Keratinocyte (primary cell): ENCODE data around the gene PSMC3. TPM values are rescaled to one million over a fixed set of nuclear protein-coding genes. Genes with fewer than 3 reads are reported as not detected.

Experiments
- DNase-seq: peaks from one replicate; pipeline ENCODE4 v3.0.0-alpha.2; 2011; ENCODE audit warnings: low read depth, missing footprints, low spot score
- FAIRE-seq: peaks from 2 replicates; lab custom pipeline; 2011; peaks lifted over from hg19 to GRCh38; lab: Jason Lieb, UNC
- H2AFZ ChIP-seq: 2 replicates; pipeline ENCODE4 v1.6.0; 2012; ENCODE audit warnings: low read length, control low read depth, inconsistent platforms; ENCODE audit not compliant: control insufficient read depth
- H3K27ac ChIP-seq: 2 replicates; pipeline ENCODE4 v1.5.1; 2011; ENCODE audit warnings: low read length; ENCODE audit not compliant: control insufficient read depth, insufficient read depth
- H3K27me3 ChIP-seq: 3 replicates; pipeline ENCODE4 v1.6.0; 2011; ENCODE audit warnings: low read length; ENCODE audit not compliant: control insufficient read depth, insufficient read depth; ENCODE audit errors: extremely low read depth
- H3K36me3 ChIP-seq, 2 experiments: 2 replicates in 1 of 2; 3 replicates in 1 of 2; pipeline ENCODE4 v1.5.1; 2011; ENCODE audit warnings: low read length in 2 of 2, mild to moderate bottlenecking in 1 of 2; ENCODE audit not compliant: control insufficient read depth in 2 of 2, insufficient read depth in 2 of 2; ENCODE audit errors: extremely low read depth in 1 of 2
- H3K4me1 ChIP-seq: 3 replicates; pipeline ENCODE4 v1.5.1; 2011; ENCODE audit warnings: low read length; ENCODE audit not compliant: control insufficient read depth, insufficient read depth; ENCODE audit errors: extremely low read depth
- H3K4me2 ChIP-seq: 3 replicates; pipeline ENCODE4 v1.6.0; 2011; ENCODE audit warnings: low read depth, low read length; ENCODE audit not compliant: control insufficient read depth, insufficient read depth; ENCODE audit errors: extremely low read depth
- H3K4me3 ChIP-seq, 3 experiments: fragments of 200-600 bp in 1 of 3; sonication (generic) in 1 of 3; 2 replicates in 2 of 3; 3 replicates in 1 of 3; pipeline ENCODE4 v1.5.1; 2011 to 2016; ENCODE audit warnings: low read length in 3 of 3, mild to moderate bottlenecking in 3 of 3, control low read depth in 2 of 3, inconsistent platforms in 1 of 3, low read depth in 1 of 3, mixed read lengths in 1 of 3, mixed run types in 1 of 3, moderate library complexity in 1 of 3; ENCODE audit not compliant: control insufficient read depth in 2 of 3, insufficient read depth in 2 of 3; ENCODE audit errors: extremely low read depth in 1 of 3
- H3K79me2 ChIP-seq: 2 replicates; pipeline ENCODE4 v1.6.0; 2012; ENCODE audit warnings: low read length; ENCODE audit not compliant: control insufficient read depth, insufficient read depth
- H3K9ac ChIP-seq: 3 replicates; pipeline ENCODE4 v1.6.0; 2011; ENCODE audit warnings: low read length; ENCODE audit not compliant: control insufficient read depth, insufficient read depth; ENCODE audit errors: extremely low read depth
- H3K9me1 ChIP-seq: 3 replicates; pipeline ENCODE4 v1.6.0; 2011; ENCODE audit warnings: low read length; ENCODE audit not compliant: control insufficient read depth, insufficient read depth; ENCODE audit errors: extremely low read depth
- H3K9me3 ChIP-seq: 2 replicates; pipeline ENCODE4 v1.5.1; 2012; ENCODE audit warnings: low read depth, low read length; ENCODE audit not compliant: control insufficient read depth
- H4K20me1 ChIP-seq: 3 replicates; pipeline ENCODE4 v1.6.0; 2011; ENCODE audit warnings: low read length; ENCODE audit not compliant: control insufficient read depth, insufficient read depth; ENCODE audit errors: extremely low read depth
- EZH2 ChIP-seq: IDR thresholded peaks from one replicate; pipeline ENCODE4 v1.6.1; 2012; ENCODE audit warnings: inconsistent platforms, mild to moderate bottlenecking, low read length, moderate library complexity
- dilution Hi-C: fragments of 300-500 bp; cut with MboI; formaldehyde crosslinking; loops from one replicate; pipeline ENCODE4 v1.7.0; 2020; ENCODE audit warnings: low sequenced_read_pairs; ENCODE audit not compliant: extremely low pct_ligation_motif_present
- polyA plus RNA-seq, 5 experiments: library from polyadenylated mRNA; depleted of rRNA in 3 of 5; stranded (reverse) in 3 of 5; stranded (forward) in 1 of 5; unstranded in 1 of 5; fragments of >200 nt; gene quantifications; 1 replicate in 1 of 5; 2 replicates in 3 of 5; 3 replicates in 1 of 5; pipeline versions ENCODE4 v1.2.1 to v1.2.3, GENCODE V29; 2011 to 2012; ENCODE audit warnings: missing spikeins in 2 of 5, low read depth in 1 of 5, low replicate concordance in 1 of 5
- TF ChIP-seq, protein P1 (sequence below), 3 experiments: IDR thresholded peaks in 1 of 3; conservative IDR thresholded peaks in 1 of 3; optimal IDR thresholded peaks in 1 of 3; 2 replicates in 2 of 3; 3 replicates in 1 of 3; pipeline versions ENCODE3 to v1.5.1; 2011; ENCODE audit warnings: low read length in 3 of 3, mild to moderate bottlenecking in 3 of 3, moderate library complexity in 2 of 3, control low read depth in 1 of 3, inconsistent platforms in 1 of 3; ENCODE audit not compliant: insufficient read depth in 2 of 3; ENCODE audit errors: extremely low read depth in 1 of 3

The PSMC3 gene
- polyA plus RNA-seq, 1 donor (not counting 4 experiments of a cell fraction or from before 2014, with no cell fraction given) = 172 TPM

DNA sequence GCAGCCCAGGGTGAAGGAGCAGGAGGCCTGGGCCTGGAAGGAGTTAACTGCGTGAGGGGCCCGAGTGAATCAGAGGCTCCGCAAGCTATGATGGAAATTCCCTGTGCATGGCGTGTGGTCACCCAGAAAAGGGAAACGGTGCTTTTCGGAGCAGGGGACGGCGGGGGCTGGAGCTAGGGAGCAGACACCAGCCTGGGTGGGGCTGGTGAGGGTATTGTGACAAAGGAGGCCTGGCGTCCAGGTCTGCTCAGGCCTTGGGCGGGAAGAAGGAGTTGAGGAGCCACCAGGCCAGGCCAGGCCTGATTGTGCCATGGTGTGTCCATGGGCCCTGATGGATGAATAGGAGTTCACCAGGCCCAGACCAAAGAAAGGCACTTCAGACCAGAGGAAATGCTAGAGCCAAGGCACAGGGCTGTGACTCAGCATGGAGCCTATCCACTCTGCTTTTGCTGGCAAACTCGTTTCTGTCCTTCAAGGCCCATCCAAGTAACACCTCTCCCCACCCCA lies 35.1 kb downstream of the PSMC3 start:
- H4K20me1 ChIP-seq = no peaks in the 10 kb centered on the region
- no peak overlapping the region for H3K4me3 ChIP-seq
- H3K9me3 ChIP-seq = no peaks in the 10 kb centered on the region
- H3K4me1 ChIP-seq = peaks cover 12% of the 10 kb centered on the region
- no peak overlapping the region for H2AFZ ChIP-seq
- TF ChIP-seq, protein P1, sequence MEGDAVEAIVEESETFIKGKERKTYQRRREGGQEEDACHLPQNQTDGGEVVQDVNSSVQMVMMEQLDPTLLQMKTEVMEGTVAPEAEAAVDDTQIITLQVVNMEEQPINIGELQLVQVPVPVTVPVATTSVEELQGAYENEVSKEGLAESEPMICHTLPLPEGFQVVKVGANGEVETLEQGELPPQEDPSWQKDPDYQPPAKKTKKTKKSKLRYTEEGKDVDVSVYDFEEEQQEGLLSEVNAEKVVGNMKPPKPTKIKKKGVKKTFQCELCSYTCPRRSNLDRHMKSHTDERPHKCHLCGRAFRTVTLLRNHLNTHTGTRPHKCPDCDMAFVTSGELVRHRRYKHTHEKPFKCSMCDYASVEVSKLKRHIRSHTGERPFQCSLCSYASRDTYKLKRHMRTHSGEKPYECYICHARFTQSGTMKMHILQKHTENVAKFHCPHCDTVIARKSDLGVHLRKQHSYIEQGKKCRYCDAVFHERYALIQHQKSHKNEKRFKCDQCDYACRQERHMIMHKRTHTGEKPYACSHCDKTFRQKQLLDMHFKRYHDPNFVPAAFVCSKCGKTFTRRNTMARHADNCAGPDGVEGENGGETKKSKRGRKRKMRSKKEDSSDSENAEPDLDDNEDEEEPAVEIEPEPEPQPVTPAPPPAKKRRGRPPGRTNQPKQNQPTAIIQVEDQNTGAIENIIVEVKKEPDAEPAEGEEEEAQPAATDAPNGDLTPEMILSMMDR (optimal IDR thresholded peaks at IDR 0.05 in 1 of 3, IDR thresholded peaks at IDR 0.05 in 1 of 3, conservative IDR thresholded peaks at IDR 0.05 in 1 of 3; ENCODE audit: extremely low read depth in 1 of 3, insufficient read depth in 2 of 3, low read length in 3 of 3) = no peak
- TF ChIP-seq EZH2 = no peak
- no peaks in the 10 kb centered on the region for H3K36me3 ChIP-seq
- dilution Hi-C loops = no loop called here
- FAIRE-seq (no peak), DNase-seq (no peak)
- no peak overlapping the region for H3K27ac ChIP-seq
- H3K9me1 ChIP-seq = no peaks in the 10 kb centered on the region
- H3K4me2 ChIP-seq = no peak overlapping the region
- H3K79me2 ChIP-seq = no peaks in the 10 kb centered on the region
- H3K9ac ChIP-seq = no peak overlapping the region
- no peaks in the 10 kb centered on the region for H3K27me3 ChIP-seq

DNA sequence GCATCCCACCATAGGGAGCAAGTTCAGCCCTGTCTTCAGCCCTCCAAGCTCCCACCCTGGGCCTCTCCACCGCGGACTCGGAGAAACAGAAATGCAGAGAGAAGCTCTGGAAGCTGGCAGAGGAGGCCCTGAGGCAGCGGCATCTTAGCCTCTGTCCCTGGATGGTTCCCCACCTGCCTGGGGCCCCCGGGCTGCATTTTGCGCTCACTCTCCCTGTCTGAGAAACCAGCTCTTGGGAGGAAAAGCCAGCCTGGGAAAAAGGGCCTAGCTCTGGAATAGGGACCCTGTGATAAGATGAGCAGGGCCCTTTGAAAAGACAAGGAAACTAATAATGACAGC lies 35.8 kb downstream of the PSMC3 start:
- H3K36me3 ChIP-seq = no peaks in the 10 kb centered on the region
- FAIRE-seq (no peak), DNase-seq (no peak)
- H3K4me3 ChIP-seq = no peak overlapping the region
- H3K9me1 ChIP-seq = no peaks in the 10 kb centered on the region
- no peak for TF ChIP-seq EZH2
- TF ChIP-seq, protein P1 (optimal IDR thresholded peaks at IDR 0.05 in 1 of 3, IDR thresholded peaks at IDR 0.05 in 1 of 3, conservative IDR thresholded peaks at IDR 0.05 in 1 of 3; ENCODE audit: extremely low read depth in 1 of 3, insufficient read depth in 2 of 3, low read length in 3 of 3) = no peak
- dilution Hi-C loops = no loop called here
- no peak overlapping the region for H3K9ac ChIP-seq
- H4K20me1 ChIP-seq = no peaks in the 10 kb centered on the region
- H2AFZ ChIP-seq = no peak overlapping the region
- H3K27ac ChIP-seq = no peak overlapping the region
- H3K27me3 ChIP-seq = no peaks in the 10 kb centered on the region
- H3K79me2 ChIP-seq = no peaks in the 10 kb centered on the region
- H3K4me2 ChIP-seq = no peak overlapping the region
- H3K9me3 ChIP-seq = no peaks in the 10 kb centered on the region
- peaks cover 12% of the 10 kb centered on the region for H3K4me1 ChIP-seq
